Endothelial cell of umbilical vein (primary cell): ENCODE results near the gene TMIGD2. TPM values are rescaled to one million over a fixed set of nuclear protein-coding genes. Genes with fewer than 3 reads are reported as not detected.

Experiments
- BruUV-seq: library from RNA; stranded (reverse); fragments of 400-500 nt; replicated peaks from 2 replicates; lab custom pipeline; 2021; lab: Mats Ljungman, UMichigan
- CTCF ChIA-PET: fragments of 300-600, 350-600 bp; sonication (Branson Sonifier 250); formaldehyde crosslinking; loops from one replicate; lab custom pipeline; 2021; ENCODE audit warnings: antibody characterized with exemption, inconsistent platforms; lab: Charles Lee
- POLR2A ChIA-PET: fragments of 300-600, 350-600 bp; sonication (Branson Sonifier 250); formaldehyde crosslinking; loops from one replicate; lab custom pipeline; 2021; ENCODE audit warnings: antibody characterized with exemption, inconsistent platforms; lab: Charles Lee
- DNase-seq: peaks from one replicate; pipeline ENCODE4 v3.0.0-alpha.2; 2011; ENCODE audit warnings: low read depth, low spot score
- FAIRE-seq: peaks from 2 replicates; lab custom pipeline; 2011; peaks lifted over from hg19 to GRCh38; lab: Jason Lieb, UNC
- H2AFZ ChIP-seq: 2 replicates; pipeline ENCODE4 v1.6.0; 2012; ENCODE audit warnings: low read depth, low read length, control low read depth, inconsistent platforms
- H3K27ac ChIP-seq: 2 replicates; pipeline ENCODE4 v1.5.1; 2011; ENCODE audit warnings: low read depth, mild to moderate bottlenecking, control low read depth, low read length, moderate library complexity; ENCODE audit not compliant: insufficient read depth
- H3K27me3 ChIP-seq, 2 experiments: 2 replicates each; pipeline versions ENCODE4 v1.6.0 to v1.6.1; 2011; ENCODE audit warnings: low read length in 2 of 2, mixed read lengths in 1 of 2; ENCODE audit not compliant: control insufficient read depth in 2 of 2, insufficient read depth in 2 of 2
- H3K36me3 ChIP-seq, 2 experiments: 2 replicates in 1 of 2; 3 replicates in 1 of 2; pipeline ENCODE4 v1.5.1; 2011; ENCODE audit warnings: low read length in 2 of 2, mild to moderate bottlenecking in 1 of 2, moderate library complexity in 1 of 2; ENCODE audit not compliant: control insufficient read depth in 2 of 2, insufficient read depth in 2 of 2; ENCODE audit errors: extremely low read depth in 1 of 2
- H3K4me1 ChIP-seq: 3 replicates; pipeline ENCODE4 v1.5.1; 2011; ENCODE audit warnings: mild to moderate bottlenecking, low read length; ENCODE audit not compliant: control insufficient read depth, insufficient read depth; ENCODE audit errors: extremely low read depth
- H3K4me2 ChIP-seq: 2 replicates; pipeline ENCODE4 v1.6.1; 2011; ENCODE audit warnings: low read length, control low read depth, mixed read lengths; ENCODE audit not compliant: insufficient read depth
- H3K4me3 ChIP-seq, 3 experiments: fragments of 200-600 bp in 1 of 3; sonication (generic), shearing (Covaris generic) in 1 of 3; replicated peaks in 1 of 3; 2 replicates each; pipeline ENCODE4 v1.5.1; 2011 to 2016; ENCODE audit warnings: control low read depth in 3 of 3, low read length in 3 of 3, mild to moderate bottlenecking in 2 of 3, inconsistent platforms in 1 of 3, low read depth in 1 of 3, moderate library complexity in 1 of 3; ENCODE audit not compliant: insufficient read depth in 1 of 3
- H3K79me2 ChIP-seq: 2 replicates; pipeline ENCODE4 v1.6.0; 2012; ENCODE audit warnings: low read length, inconsistent platforms; ENCODE audit not compliant: control insufficient read depth, insufficient read depth
- H3K9ac ChIP-seq: replicated peaks from 2 replicates; pipeline ENCODE3; 2011; ENCODE audit warnings: low read length, control low read depth; ENCODE audit not compliant: insufficient read depth; ENCODE audit errors: extremely low read depth
- H3K9me1 ChIP-seq: replicated peaks from 3 replicates; pipeline ENCODE4 v1.6.0; 2011; ENCODE audit warnings: mild to moderate bottlenecking, low read length; ENCODE audit not compliant: control insufficient read depth, insufficient read depth; ENCODE audit errors: extremely low read depth
- H3K9me3 ChIP-seq: replicated peaks from 2 replicates; pipeline ENCODE4 v1.5.1; 2012; ENCODE audit warnings: low read length, inconsistent platforms; ENCODE audit not compliant: control insufficient read depth, insufficient read depth
- H4K20me1 ChIP-seq: replicated peaks from 2 replicates; pipeline ENCODE3; 2011; ENCODE audit warnings: mild to moderate bottlenecking, low read length; ENCODE audit not compliant: control insufficient read depth, insufficient read depth; ENCODE audit errors: extremely low read depth
- CTCF ChIP-seq, 2 donors: IDR thresholded peaks; 1 replicate in 1 of 2; 2 replicates in 1 of 2; pipeline ENCODE4 v1.5.1; 2011; ENCODE audit warnings: low read length in 2 of 2, mild to moderate bottlenecking in 2 of 2, moderate library complexity in 2 of 2, control low read depth in 1 of 2, inconsistent platforms in 1 of 2, low read depth in 1 of 2; ENCODE audit not compliant: insufficient read depth in 1 of 2; ENCODE audit errors: extremely low read depth in 1 of 2
- EZH2 ChIP-seq: IDR thresholded peaks from 2 replicates; pipeline ENCODE4 v1.6.1; 2012; ENCODE audit warnings: borderline replicate concordance, low read depth, mild to moderate bottlenecking, moderate library complexity, low read length, inconsistent platforms; ENCODE audit not compliant: severe bottlenecking
- FOS ChIP-seq: IDR thresholded peaks from 2 replicates; pipeline ENCODE4 v1.6.1; 2011; ENCODE audit warnings: mild to moderate bottlenecking, low read length, moderate library complexity, borderline replicate concordance; ENCODE audit not compliant: insufficient read depth
- GATA2 ChIP-seq: IDR thresholded peaks from 2 replicates; pipeline ENCODE4 v1.7.0; 2011; ENCODE audit warnings: low read depth, mild to moderate bottlenecking, moderate library complexity, mixed read lengths, low read length; ENCODE audit not compliant: insufficient read length, insufficient read depth
- JUN ChIP-seq: IDR thresholded peaks from 2 replicates; pipeline ENCODE4 v1.6.1; 2011; ENCODE audit warnings: borderline replicate concordance, low read depth; ENCODE audit not compliant: insufficient read length, insufficient read depth
- MAX ChIP-seq: IDR thresholded peaks from 2 replicates; pipeline ENCODE4 v1.6.1; 2011; ENCODE audit not compliant: insufficient read depth, insufficient read length
- MYC ChIP-seq: IDR thresholded peaks from one replicate; pipeline ENCODE4 v1.6.1; 2011; ENCODE audit warnings: mild to moderate bottlenecking, low read depth, low read length
- POLR2A ChIP-seq: IDR thresholded peaks from 2 replicates; pipeline ENCODE4 v1.6.1; 2012; ENCODE audit warnings: low read depth, mild to moderate bottlenecking, control low read depth, low read length
- POLR2AphosphoS5 ChIP-seq: IDR thresholded peaks from 2 replicates; pipeline ENCODE4 v1.6.1; 2012; ENCODE audit warnings: low read depth, mild to moderate bottlenecking, control low read depth, low read length, moderate library complexity; ENCODE audit not compliant: insufficient read depth
- dilution Hi-C: fragments of 300-500 bp; cut with MboI; formaldehyde crosslinking; loops from one replicate; pipeline ENCODE4 v1.15.0; 2019; ENCODE audit warnings: low sequenced_read_pairs; ENCODE audit not compliant: extremely low pct_ligation_motif_present
- intact Hi-C: fragments of 100-400 bp; cut with micrococcal nuclease; formaldehyde crosslinking; loops from one replicate; pipeline ENCODE4 v1.10.0; 2022
- polyA plus RNA-seq, 4 experiments: library from polyadenylated mRNA; depleted of rRNA in 3 of 4; stranded (reverse) in 3 of 4; unstranded in 1 of 4; fragments of >200 nt; gene quantifications; 2 replicates each; pipeline versions ENCODE4 v1.2.1 to v1.2.3, GENCODE V29; 2011 to 2012; ENCODE audit warnings: missing spikeins in 1 of 4
- total RNA-seq: library from RNA; stranded (reverse); gene quantifications from 2 replicates; pipeline ENCODE4 v1.2.3, GENCODE V29; 2021

Gene TMIGD2
- total and polyA plus RNA-seq, 2 donors (not counting 3 experiments of a cell fraction or from before 2014, with no cell fraction given), result not detected

DNA sequence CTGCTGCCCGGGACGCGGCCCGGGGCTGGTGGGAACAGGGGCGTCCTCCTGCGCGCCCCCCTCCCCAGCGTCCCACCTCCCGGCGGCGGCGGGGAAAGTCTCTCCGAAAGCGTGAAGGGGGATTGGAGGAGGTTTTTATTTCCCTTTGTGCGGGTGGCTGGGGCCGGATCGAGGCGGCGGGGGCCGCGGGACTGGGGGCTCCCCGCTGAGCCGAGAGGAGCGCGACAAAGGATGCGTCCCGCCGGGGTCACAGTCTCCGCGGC lies 23.0 kb downstream of the TMIGD2 start:
- TF ChIP-seq CTCF (IDR thresholded peaks at IDR 0.05; ENCODE audit: extremely low read depth in 1 of 2, insufficient read depth in 1 of 2, low read depth in 1 of 2, low read length in 2 of 2) (no peak), MAX (no peak), MYC (no peak), POLR2A (no peak), GATA2 (no peak), JUN (no peak), POLR2AphosphoS5 (no peak), EZH2 (no peak), FOS (no peak)
- dilution Hi-C loops (no loop called here), intact Hi-C loops (no loop called here)
- H3K4me2 ChIP-seq, result no peak overlapping the region
- ChIA-PET POLR2A (no interaction called here), CTCF (interaction anchor here (0.6 to 3.3 kb wide), 3 partner anchors 12 to 244 kb away, joined by 4 to 24 read pairs (median 9); no protein-coding TSS in a partner anchor)
- no peaks in the 10 kb centered on the region for H3K9me1 ChIP-seq
- BruUV-seq, result no TSS peak
- no peaks in the 10 kb centered on the region for H3K9me3 ChIP-seq
- H3K36me3 ChIP-seq, result no peaks in the 10 kb centered on the region
- H3K27ac ChIP-seq, result no peak overlapping the region
- H3K79me2 ChIP-seq, result no peaks in the 10 kb centered on the region
- no peaks in the 10 kb centered on the region for H3K4me1 ChIP-seq
- DNase-seq (no peak), FAIRE-seq (no peak)
- H3K27me3 ChIP-seq, result peaks cover 19 to 30% of the 10 kb centered on the region in 2 experiments
- no peak overlapping the region for H3K9ac ChIP-seq
- no peaks in the 10 kb centered on the region for H4K20me1 ChIP-seq
- no peak overlapping the region for H3K4me3 ChIP-seq
- H2AFZ ChIP-seq, result no peak overlapping the region
